GM23338 (cell line): ENCODE measurements around the gene CDCA7. TPM values are rescaled to one million over a fixed set of nuclear protein-coding genes. Genes with fewer than 3 reads are reported as not detected.
A peak's percentile ranks its signal among the peaks of the same experiment; 100 is the strongest.

Source experiments
- ATAC-seq: fragments of 200-7000 bp; cut with Tn5 transposase; 3 replicates; pipeline ENCODE4 v1.9.1; 2020
- DNase-seq: peaks from one replicate; pipeline ENCODE4 v3.0.0-alpha.2; 2015; ENCODE audit warnings: low spot score
- H2AFZ ChIP-seq: fragments of 200-600 bp; sonication (generic); 2 replicates; pipeline ENCODE4 v1.8.0; 2016; ENCODE audit warnings: antibody characterized with exemption, mild to moderate bottlenecking, moderate library complexity
- H3F3A ChIP-seq: fragments of 200-600 bp; sonication (generic); replicated peaks from 2 replicates; pipeline ENCODE4 v1.8.0; 2017; ENCODE audit warnings: antibody characterized with exemption, mixed run types, low read depth
- H3K27ac ChIP-seq: fragments of 200-600 bp; sonication (generic); 2 replicates; pipeline ENCODE4 v1.6.1; 2016; ENCODE audit warnings: low read depth
- H3K27me3 ChIP-seq: fragments of 200-600 bp; sonication (generic); 2 replicates; pipeline ENCODE4 v1.8.0; 2016; ENCODE audit warnings: mild to moderate bottlenecking, mixed run types, moderate library complexity; ENCODE audit not compliant: insufficient read depth
- H3K36me3 ChIP-seq: fragments of 200-600 bp; sonication (generic); 2 replicates; pipeline ENCODE4 v1.8.0; 2016; ENCODE audit warnings: mild to moderate bottlenecking; ENCODE audit not compliant: insufficient read depth
- H3K4me1 ChIP-seq: fragments of 200-600 bp; sonication (generic); 2 replicates; pipeline ENCODE4 v1.8.0; 2016; ENCODE audit warnings: mild to moderate bottlenecking, moderate library complexity; ENCODE audit not compliant: insufficient read depth
- H3K4me2 ChIP-seq: fragments of 200-600 bp; sonication (generic); 2 replicates; pipeline ENCODE4 v1.7.1; 2017; ENCODE audit warnings: mixed run types
- H3K4me3 ChIP-seq: fragments of 200-600 bp; sonication (generic); 2 replicates; pipeline ENCODE4 v1.6.1; 2016; ENCODE audit warnings: mixed run types
- H3K79me2 ChIP-seq: fragments of 200-600 bp; sonication (generic); replicated peaks from 2 replicates; pipeline ENCODE4 v1.8.0; 2017; ENCODE audit warnings: mild to moderate bottlenecking; ENCODE audit not compliant: insufficient read depth
- H3K9me2 ChIP-seq: fragments of 200-600 bp; sonication (generic); 2 replicates; pipeline ENCODE4 v1.8.0; 2017; ENCODE audit not compliant: insufficient read depth
- H4K20me1 ChIP-seq: fragments of 200-600 bp; sonication (generic); replicated peaks from 2 replicates; pipeline ENCODE4 v1.8.0; 2017; ENCODE audit warnings: mild to moderate bottlenecking; ENCODE audit not compliant: insufficient read depth
- H3K27ac Mint-ChIP-seq: 2 replicates; pipeline ENCODE4 v1.8.0; 2020; ENCODE audit warnings: inconsistent platforms, mild to moderate bottlenecking, moderate library complexity, mixed read lengths
- H3K27me3 Mint-ChIP-seq: 3 replicates; pipeline ENCODE4 v1.8.0; 2022; ENCODE audit warnings: low read depth, mild to moderate bottlenecking, moderate library complexity, mixed read lengths, inconsistent platforms; ENCODE audit not compliant: insufficient read depth, poor library complexity
- H3K36me3 Mint-ChIP-seq: 3 replicates; pipeline ENCODE4 v1.8.0; 2021; ENCODE audit warnings: low read depth, mild to moderate bottlenecking, inconsistent platforms, moderate library complexity, mixed read lengths
- H3K4me1 Mint-ChIP-seq: 3 replicates; pipeline ENCODE4 v1.8.0; 2020; ENCODE audit warnings: mild to moderate bottlenecking, inconsistent platforms, mixed read lengths
- H3K4me3 Mint-ChIP-seq: 3 replicates; pipeline ENCODE4 v1.8.0; 2021; ENCODE audit warnings: moderate library complexity, mild to moderate bottlenecking, inconsistent platforms, mixed read lengths
- H3K9me3 Mint-ChIP-seq: 3 replicates; pipeline ENCODE4 v1.8.0; 2020; ENCODE audit warnings: moderate library complexity, mild to moderate bottlenecking, inconsistent platforms, mixed read lengths
- CTCF ChIP-seq, 2 experiments: fragments of 200-600 bp in 1 of 2; sonication (generic) in 1 of 2; conservative IDR thresholded peaks; 2 replicates each; pipeline versions ENCODE4 v1.5.1 to v1.6.1; 2016 to 2017; ENCODE audit warnings: antibody characterized with exemption in 2 of 2, low read depth in 2 of 2, mild to moderate bottlenecking in 2 of 2, moderate library complexity in 1 of 2
- ETS1 ChIP-seq: IDR thresholded peaks from 2 replicates; pipeline ENCODE4 v1.6.1; 2016; ENCODE audit warnings: antibody characterized with exemption
- EZH2 ChIP-seq: fragments of 200-600 bp; sonication (generic); IDR thresholded peaks from one replicate; pipeline ENCODE4 v1.8.0; 2017; ENCODE audit warnings: antibody characterized with exemption, mild to moderate bottlenecking, low read depth; ENCODE audit not compliant: unreplicated experiment
- JUNB ChIP-seq: IDR thresholded peaks from one replicate; pipeline ENCODE4 v1.6.1; 2016; ENCODE audit warnings: antibody characterized with exemption; ENCODE audit not compliant: unreplicated experiment
- POLR2AphosphoS5 ChIP-seq: IDR thresholded peaks from 2 replicates; pipeline ENCODE4 v1.6.1; 2016; ENCODE audit warnings: antibody characterized with exemption, low read depth
- STAT1 ChIP-seq: IDR thresholded peaks from one replicate; pipeline ENCODE4 v1.6.1; 2016; ENCODE audit warnings: antibody characterized with exemption; ENCODE audit not compliant: unreplicated experiment
- ZNF462 ChIP-seq: fragments of 250-450 bp; sonication (Bioruptor Pico); IDR thresholded peaks from 2 replicates; pipeline ENCODE4 v1.5.0; 2020; ENCODE audit warnings: mild to moderate bottlenecking, moderate library complexity
- polyA plus RNA-seq: library from polyadenylated mRNA; unstranded; fragments of >200 nt; fragmentation: Nextera tagmentation; extraction: Ambion mirVana; gene quantifications from 2 replicates; pipeline ENCODE4 v1.2.1, GENCODE V29; 2016
- total RNA-seq: library from RNA; depleted of rRNA; stranded (reverse); fragments of >200 nt; shearing (Covaris generic); gene quantifications from 2 replicates; pipeline ENCODE4 v1.2.3, GENCODE V29; 2014

CDCA7 gene
- total and polyA plus RNA-seq, 2 experiments from 2014 or later, result 63.7 to 95.5 TPM

GRCh38 chr2:173402405-173402974 is 47.8 kb downstream of the CDCA7 start:
- Histone ChIP-seq H4K20me1 (no peaks in the 10 kb centered on the region), H3K36me3 (no peaks in the 10 kb centered on the region), H3K79me2 (no peaks in the 10 kb centered on the region), H2AFZ (peak overlapping the region; percentile 95), H3K4me2 (peak overlapping the region; percentile 84), H3K4me1 (peaks cover 30% of the 10 kb centered on the region), H3K27ac (no peak overlapping the region), H3K9me2 (no peaks in the 10 kb centered on the region), H3K27me3 (no peaks in the 10 kb centered on the region; the same call in 1 of the 2 replicates), H3K4me3 (peak overlapping the region; percentile 52), H3F3A (peaks cover 8% of the 10 kb centered on the region)
- Mint-ChIP-seq H3K4me1 (peaks cover 25% of the 10 kb centered on the region), H3K27ac (no peak overlapping the region), H3K4me3 (peak overlapping the region; percentile 65), H3K36me3 (no peaks in the 10 kb centered on the region), H3K27me3 (peaks cover 10% of the 10 kb centered on the region), H3K9me3 (no peaks in the 10 kb centered on the region)
- ATAC-seq, result peak; percentile 95
- peak; percentile 92 for DNase-seq
- no peak for TF ChIP-seq ETS1
- peak; percentile 92 to 96 for TF ChIP-seq CTCF (conservative IDR thresholded peaks at IDR 0.05; ENCODE audit: low read depth in 2 of 2)

GRCh38 chr2:173404841-173405750 is 50.4 kb downstream of the CDCA7 start:
- H3K27me3 Mint-ChIP-seq, result peaks cover 10% of the 10 kb centered on the region
- no peak overlapping the region for H3K4me2 ChIP-seq
- TF ChIP-seq ZNF462 (CRISPR knock-in tag), result no peak
- TF ChIP-seq POLR2AphosphoS5, result no peak
- no peak for TF ChIP-seq EZH2
- no peak for TF ChIP-seq STAT1
- TF ChIP-seq JUNB, result no peak

More at GRCh38 chr2:173404841-173405750, 50.4 kb downstream of the CDCA7 start:
- Histone ChIP-seq H3K27ac (no peak overlapping the region), H3K36me3 (no peaks in the 10 kb centered on the region), H2AFZ (peak overlapping the region; percentile 72; the same call in 1 of the 2 replicates), H3K79me2 (no peaks in the 10 kb centered on the region), H3K27me3 (no peaks in the 10 kb centered on the region; the same call in 1 of the 2 replicates), H3K4me1 (peaks cover 23% of the 10 kb centered on the region), H3K4me3 (no peak overlapping the region), H3K9me2 (no peaks in the 10 kb centered on the region), H3F3A (peaks cover 8% of the 10 kb centered on the region), H4K20me1 (no peaks in the 10 kb centered on the region)
- ATAC-seq, result no peak
- Mint-ChIP-seq H3K27ac (no peak overlapping the region), H3K36me3 (no peaks in the 10 kb centered on the region), H3K9me3 (no peaks in the 10 kb centered on the region), H3K4me1 (peaks cover 23% of the 10 kb centered on the region), H3K4me3 (no peak overlapping the region)
- DNase-seq, result no peak
